HFF-Myc (cell line): ENCODE measurements around the gene IGFN1.
A peak's percentile ranks its signal among the peaks of the same experiment; 100 is the strongest.
"Not testable (repeated sequence)": the region's sequence is repeated elsewhere in the genome, so short reads cannot be mapped to it uniquely, and the experiment has no call there.

Experiments
- DNase-seq: peaks from one replicate; pipeline ENCODE4 v3.0.0-alpha.2; 2011; ENCODE audit warnings: low read depth; ENCODE audit errors: extremely low read depth
- H3K4me3 ChIP-seq: replicated peaks from 2 replicates; pipeline ENCODE4 v1.5.1; 2011; ENCODE audit warnings: low read depth, mild to moderate bottlenecking, control low read depth, low read length
- CTCF ChIP-seq: IDR thresholded peaks from 2 replicates; pipeline ENCODE4 v1.5.1; 2012; ENCODE audit warnings: mild to moderate bottlenecking, low read depth, low read length, control low read depth; ENCODE audit errors: missing control alignments

IGFN1 gene

GRCh38 chr1:201251851-201252430 is 61.3 kb downstream of the IGFN1 start:
- TF ChIP-seq CTCF = no peak
- H3K4me3 ChIP-seq = no peak overlapping the region
- DNase-seq = no peak

GRCh38 chr1:201252944-201253371 is 62.3 kb downstream of the IGFN1 start:
- DNase-seq = no peak
- no peak for TF ChIP-seq CTCF
- H3K4me3 ChIP-seq = no peak overlapping the region

- no peak for DNase-seq
- H3K4me3 ChIP-seq = no peak overlapping the region
- TF ChIP-seq CTCF = no peak
Observed at GRCh38 chr1:201253411-201253810, 62.8 kb downstream of the IGFN1 start.

- no peak overlapping the region for H3K4me3 ChIP-seq
- no peak for DNase-seq
- TF ChIP-seq CTCF = no peak
Observed at GRCh38 chr1:201253906-201254624, 63.4 kb downstream of the IGFN1 start.

GRCh38 chr1:201254625-201255478 is 64.2 kb downstream of the IGFN1 start:
- no peak for DNase-seq
- no peak overlapping the region for H3K4me3 ChIP-seq
- peak; percentile 96 for TF ChIP-seq CTCF

GRCh38 chr1:201255479-201256362 is 65.1 kb downstream of the IGFN1 start:
- no peak for DNase-seq
- no peak for TF ChIP-seq CTCF
- no peak overlapping the region for H3K4me3 ChIP-seq

- not testable (repeated sequence) for DNase-seq, H3K4me3 ChIP-seq
Observed at GRCh38 chr1:201258132-201258531, 67.5 kb downstream of the IGFN1 start.
